HEK293T (cell line): ENCODE measurements around the gene TAPBP.

Experiments
- CTBP1 ChIP-seq: fragments of 450-650 bp; IDR thresholded peaks from 2 replicates; pipeline ENCODE4 v1.6.1; 2016; ENCODE audit warnings: borderline replicate concordance
- FOXK2 ChIP-seq: fragments of 450-650 bp; IDR thresholded peaks from 2 replicates; pipeline ENCODE4 v1.6.1; 2016; ENCODE audit warnings: mild to moderate bottlenecking
- FOXM1 ChIP-seq: fragments of 450-650 bp; IDR thresholded peaks from 2 replicates; pipeline ENCODE4 v1.6.1; 2017; ENCODE audit warnings: mild to moderate bottlenecking, borderline replicate concordance
- NFRKB ChIP-seq: fragments of 450-650 bp; IDR thresholded peaks from 2 replicates; pipeline ENCODE4 v1.6.1; 2016; ENCODE audit warnings: mild to moderate bottlenecking, moderate library complexity
- PKNOX1 ChIP-seq: fragments of 450-650 bp; IDR thresholded peaks from 2 replicates; pipeline ENCODE4 v1.6.1; 2016
- SP1 ChIP-seq: fragments of 450-650 bp; IDR thresholded peaks from 2 replicates; pipeline ENCODE4 v1.6.1; 2017

- TF ChIP-seq CTBP1 (no peak), FOXM1 (no peak), SP1 (no peak), FOXK2 (peak; percentile 92), PKNOX1 (peak; percentile 40; the same call in 1 of the 2 replicates), NFRKB (no peak)
These were observed 24.7 kb downstream of the TAPBP start, which contains the start of the genes PFDN6 and WDR46 for GRCh38 chr6:33288921-33289783.
